Stomach (tissue), 4 donors: ENCODE results near the gene BCAP31.

Experiments
- CTCF ChIP-seq, 7 experiments: fragments of 450-650 bp in 4 of 7; fragments of 200-600 bp in 3 of 7; sonication (generic) in 3 of 7; IDR thresholded peaks; one replicate each; pipeline ENCODE4 v1.5.1; 2016 to 2019; ENCODE audit warnings: antibody characterized with exemption in 7 of 7, control low read depth in 2 of 7, mild to moderate bottlenecking in 1 of 7
- EP300 ChIP-seq: sonication (generic); formaldehyde crosslinking; IDR thresholded peaks from one replicate; pipeline ENCODE4 v1.6.1; 2017; ENCODE audit warnings: antibody characterized with exemption
- POLR2A ChIP-seq, 4 donors: fragments of 450-650 bp; IDR thresholded peaks; one replicate each; pipeline ENCODE4 v1.6.1; 2016; ENCODE audit warnings: antibody characterized with exemption in 4 of 4, control low read depth in 2 of 4, mild to moderate bottlenecking in 1 of 4, moderate library complexity in 1 of 4
- POLR2AphosphoS5 ChIP-seq, 3 donors: sonication (generic); formaldehyde crosslinking; IDR thresholded peaks; one replicate each; pipeline ENCODE4 v1.6.1; 2016; ENCODE audit warnings: antibody characterized with exemption in 3 of 3

GRCh38 chrX:153738056-153738605, 13.9 kb upstream of the BCAP31 start:
- no peak for TF ChIP-seq CTCF (IDR thresholded peaks at IDR 0.05)
- TF ChIP-seq EP300 = no peak
- TF ChIP-seq POLR2A (IDR thresholded peaks at IDR 0.05) = no peak
- TF ChIP-seq POLR2AphosphoS5 (IDR thresholded peaks at IDR 0.05) = no peak
